K562 (cell line): Measurements from ENCODE around the gene BTAF1. TPM values are rescaled to one million over a fixed set of nuclear protein-coding genes. Genes with fewer than 3 reads are reported as not detected.

ENCODE experiments used
- ATAC-seq: fragments of 200-7000 bp; cut with Tn5 transposase; 3 replicates; pipeline ENCODE4 v1.9.1; 2020; ENCODE audit warnings: moderate library complexity
- BruUV-seq: library from RNA; stranded (reverse); fragments of 400-500 nt; replicated peaks from 2 replicates; lab custom pipeline; 2021; lab: Mats Ljungman, UMichigan
- CTCF ChIA-PET: fragments of 300-600 bp; formaldehyde crosslinking; extraction: SDS; loops from one replicate; lab custom pipeline; 2021; ENCODE audit warnings: low intra/inter-chr PET ratio; lab: Yijun Ruan, JAX
- POLR2A ChIA-PET: fragments of 300-600, 350-650 bp; sonication (Branson Sonifier 250); formaldehyde crosslinking; extraction: SDS; loops from one replicate; lab custom pipeline; 2021; ENCODE audit warnings: antibody characterized with exemption, inconsistent platforms; lab: Yijun Ruan, JAX
- DNase-seq, 4 experiments: peaks; one replicate each; pipeline versions ENCODE4 v3.0.0 to v3.0.0-alpha.2; 2011 to 2018; ENCODE audit warnings: low spot score in 3 of 4, mixed read lengths in 3 of 4; ENCODE audit errors: extremely low read depth in 1 of 4
- FAIRE-seq: peaks from 2 replicates; lab custom pipeline; 2011; peaks lifted over from hg19 to GRCh38; lab: Jason Lieb, UNC
- H2AFZ ChIP-seq: 2 replicates; pipeline ENCODE4 v1.6.0; 2011; ENCODE audit warnings: low read depth, low read length, control low read depth, inconsistent platforms
- H3K27ac ChIP-seq: fragments of 200-600 bp; 3 replicates; pipeline ENCODE4 v1.8.0; 2011; ENCODE audit warnings: low read depth, mild to moderate bottlenecking, control low read depth, inconsistent platforms, low read length, moderate library complexity, mixed read lengths; ENCODE audit errors: extremely low read depth
- H3K27me3 ChIP-seq, 2 experiments: fragments of 300-600 bp in 1 of 2; 2 replicates in 1 of 2; 3 replicates in 1 of 2; pipeline versions ENCODE4 v1.6.0 to v1.8.0; 2011; ENCODE audit warnings: inconsistent platforms in 2 of 2, low read length in 2 of 2, mild to moderate bottlenecking in 1 of 2, mixed read lengths in 1 of 2, moderate library complexity in 1 of 2; ENCODE audit not compliant: control insufficient read depth in 2 of 2, insufficient read depth in 2 of 2
- H3K36me3 ChIP-seq: fragments of 300-600 bp; 3 replicates; pipeline ENCODE4 v1.8.0; 2011; ENCODE audit warnings: mild to moderate bottlenecking, low read length, inconsistent platforms; ENCODE audit not compliant: control insufficient read depth, insufficient read depth
- H3K4me1 ChIP-seq, 2 experiments: fragments of 200-600 bp in 1 of 2; replicated peaks in 1 of 2; 2 replicates in 1 of 2; 3 replicates in 1 of 2; pipeline versions ENCODE4 v1.5.1 to v1.8.0; 2011; ENCODE audit warnings: inconsistent platforms in 2 of 2, low read length in 2 of 2, mild to moderate bottlenecking in 1 of 2, mixed read lengths in 1 of 2, moderate library complexity in 1 of 2; ENCODE audit not compliant: control insufficient read depth in 2 of 2, insufficient read depth in 2 of 2
- H3K4me2 ChIP-seq: 2 replicates; pipeline ENCODE4 v1.6.1; 2011; ENCODE audit warnings: low read length, control low read depth, inconsistent platforms, mixed read lengths; ENCODE audit not compliant: insufficient read depth
- H3K4me3 ChIP-seq: fragments of 200-600 bp; sonication (generic), shearing (Covaris generic); 2 replicates; pipeline ENCODE4 v1.5.1; 2016; ENCODE audit warnings: control low read depth, inconsistent platforms
- H3K79me2 ChIP-seq: fragments of 200-600 bp; 3 replicates; pipeline ENCODE4 v1.8.0; 2011; ENCODE audit warnings: low read length, inconsistent platforms; ENCODE audit not compliant: control insufficient read depth, insufficient read depth
- H3K9ac ChIP-seq, 2 experiments: 2 replicates each; pipeline versions ENCODE4 v1.6.0 to v1.6.1; 2011; ENCODE audit warnings: low read depth in 2 of 2, low read length in 2 of 2, control low read depth in 1 of 2, inconsistent platforms in 1 of 2, mild to moderate bottlenecking in 1 of 2, mixed read lengths in 1 of 2; ENCODE audit not compliant: insufficient read depth in 1 of 2
- H3K9me1 ChIP-seq: one replicate; pipeline ENCODE4 v1.6.0; 2011; ENCODE audit warnings: inconsistent platforms, mild to moderate bottlenecking, low read length, moderate library complexity; ENCODE audit not compliant: control insufficient read depth, insufficient read depth
- H3K9me3 ChIP-seq: replicated peaks from 2 replicates; pipeline ENCODE4 v1.5.1; 2011; ENCODE audit warnings: low read depth, low read length, inconsistent platforms; ENCODE audit not compliant: control insufficient read depth, insufficient read depth
- H4K20me1 ChIP-seq: replicated peaks from 2 replicates; pipeline ENCODE4 v1.6.1; 2011; ENCODE audit warnings: low read length, inconsistent platforms, mixed read lengths; ENCODE audit not compliant: control insufficient read depth, insufficient read depth
- CBX3 ChIP-seq, 2 experiments: IDR thresholded peaks; 1 replicate in 1 of 2; 2 replicates in 1 of 2; pipeline ENCODE4 v1.6.1; 2012; ENCODE audit warnings: inconsistent platforms in 2 of 2, low read length in 2 of 2, borderline replicate concordance in 1 of 2, control low read depth in 1 of 2
- GTF2E2 ChIP-seq: fragments of 200-800 bp; sonication (Bioruptor generic); IDR thresholded peaks from 2 replicates; pipeline ENCODE4 v1.6.1; 2016; ENCODE audit warnings: missing genetic modification characterization, missing compliant biosample characterization
- KAT2B ChIP-seq: IDR thresholded peaks from one replicate; pipeline ENCODE4 v1.6.1; 2012; ENCODE audit warnings: low read depth, mild to moderate bottlenecking, control low read depth, inconsistent platforms, low read length, moderate library complexity
- NR2F6 ChIP-seq: fragments of 450-650 bp; formaldehyde crosslinking; IDR thresholded peaks from 2 replicates; pipeline ENCODE4 v1.4.0; 2020; ENCODE audit warnings: mild to moderate bottlenecking
- PTTG1 ChIP-seq: fragments of 450-650 bp; IDR thresholded peaks from 2 replicates; pipeline ENCODE4 v1.6.1; 2016; ENCODE audit warnings: low read depth, mild to moderate bottlenecking, missing genetic modification characterization, missing compliant biosample characterization
- TAF15 ChIP-seq: fragments of 200-400 bp; formaldehyde crosslinking; IDR thresholded peaks from 2 replicates; pipeline ENCODE4 v1.6.1; 2017; ENCODE audit warnings: mild to moderate bottlenecking, low read depth, low read length, moderate library complexity
- TAF9B ChIP-seq: fragments of 450-650 bp; IDR thresholded peaks from 2 replicates; pipeline ENCODE4 v1.6.1; 2018; ENCODE audit warnings: mild to moderate bottlenecking; ENCODE audit not compliant: partially characterized antibody
- TBP ChIP-seq: optimal IDR thresholded peaks from 2 replicates; pipeline ENCODE3; 2011; ENCODE audit warnings: low read depth, low read length, improper control_type of control experiment
- XRCC5 ChIP-seq: fragments of 200-400 bp; formaldehyde crosslinking; IDR thresholded peaks from 2 replicates; pipeline ENCODE4 v1.6.1; 2017; ENCODE audit warnings: low read depth, mild to moderate bottlenecking, low read length
- ZBTB33 ChIP-seq: sonication (generic); formaldehyde crosslinking; IDR thresholded peaks from 2 replicates; pipeline ENCODE4 v1.8.1; 2023; ENCODE audit warnings: mild to moderate bottlenecking, missing genetic modification reagents
- ZNF347 ChIP-seq: fragments of 450-650 bp; formaldehyde crosslinking; IDR thresholded peaks from 2 replicates; pipeline ENCODE4 v1.4.0; 2020; ENCODE audit warnings: low read depth, mild to moderate bottlenecking, moderate library complexity
- ZNF778 ChIP-seq: fragments of 450-650 bp; formaldehyde crosslinking; IDR thresholded peaks from 2 replicates; pipeline ENCODE4 v1.4.0; 2020; ENCODE audit warnings: mild to moderate bottlenecking, moderate library complexity
- ZNF79 ChIP-seq: fragments of 250-450 bp; sonication (Bioruptor Pico); IDR thresholded peaks from 2 replicates; pipeline ENCODE4 v1.4.0; 2020; ENCODE audit warnings: low read depth, mild to moderate bottlenecking, moderate library complexity
- WGBS: fragments of 100-300 bp; shearing (Covaris generic); methylation state at CpG from one replicate; pipeline ENCODE4 v1.1.6; 2016; ENCODE audit warnings: low coverage, mixed read lengths; ENCODE audit not compliant: insufficient coverage; ENCODE audit errors: missing lambda C conversion rate; 5-methylcytosine and 5-hydroxymethylcytosine counted together
- in situ Hi-C: fragments of 300-500 bp; cut with MboI; formaldehyde crosslinking; loops from 4 replicates; pipeline ENCODE4 v1.15.0; 2018; ENCODE audit warnings: inconsistent platforms, mixed read lengths
- intact Hi-C: fragments of 100-400 bp; cut with micrococcal nuclease; formaldehyde crosslinking; loops from 2 replicates; pipeline ENCODE4 v1.14.2; 2022
- polyA plus RNA-seq, 8 experiments: library from polyadenylated mRNA; depleted of rRNA in 4 of 8; stranded (reverse) in 5 of 8; unstranded in 3 of 8; fragments of >200 nt; fragmentation: Nextera tagmentation in 2 of 8; fragmentation: Illumina TruSeq in 1 of 8; extraction: Ambion mirVana in 2 of 8; extraction: Trizol in 1 of 8; gene quantifications; 2 replicates each; pipeline versions ENCODE4 v1.2.1 to v1.2.3, GENCODE V29; 2011 to 2014; ENCODE audit warnings: inconsistent platforms in 1 of 8, missing spikeins in 1 of 8
- total RNA-seq, 7 experiments: library from RNA; depleted of rRNA in 6 of 7; stranded (reverse); fragments of >200 nt in 6 of 7; fragmentation: Illumina TruSeq in 2 of 7; extraction: Trizol in 2 of 7; gene quantifications; 2 replicates each; pipeline versions ENCODE4 v1.2.1 to v1.2.3, GENCODE V29; 2011 to 2021; ENCODE audit warnings: low replicate concordance in 1 of 7
- TF ChIP-seq, protein P1 (sequence below): fragments of 250-450 bp; sonication (Bioruptor Pico); IDR thresholded peaks from 2 replicates; pipeline ENCODE4 v1.5.0; 2020; ENCODE audit warnings: mild to moderate bottlenecking
- TF ChIP-seq, protein P2 (sequence below): fragments of 250-450 bp; sonication (Bioruptor Pico); IDR thresholded peaks from 2 replicates; pipeline ENCODE4 v1.8.0; 2022; ENCODE audit warnings: moderate library complexity, mild to moderate bottlenecking, inconsistent platforms
- TF ChIP-seq, protein P3 (sequence below), 3 experiments: fragments of 200-800 bp in 1 of 3; sonication (Bioruptor generic) in 1 of 3; sonication (generic) in 1 of 3; formaldehyde crosslinking in 1 of 3; IDR thresholded peaks; 2 replicates each; pipeline versions ENCODE4 v1.6.1 to v1.8.0; 2016 to 2022; ENCODE audit warnings: mild to moderate bottlenecking in 2 of 3, missing compliant biosample characterization in 2 of 3, missing genetic modification characterization in 2 of 3, missing genetic modification reagents in 1 of 3

Gene BTAF1
- total and polyA plus RNA-seq, 9 of the 15 experiments (the other 6 are each of a cell fraction or from before 2014, with no cell fraction given) = 6.6 to 70.7 (median 30.5) TPM

- Histone ChIP-seq H3K4me1 (no peaks in the 10 kb centered on the region), H4K20me1 (no peaks in the 10 kb centered on the region), H3K79me2 (no peaks in the 10 kb centered on the region), H3K27me3 (no peaks in the 10 kb centered on the region), H3K9me1 (no peaks in the 10 kb centered on the region), H3K27ac (no peak overlapping the region), H3K4me3 (no peak overlapping the region), H3K9me3 (no peaks in the 10 kb centered on the region; the same call in 1 of the 2 replicates), H3K4me2 (no peak overlapping the region), H2AFZ (no peak overlapping the region), H3K9ac (no peak overlapping the region), H3K36me3 (peaks cover 45% of the 10 kb centered on the region)
- DNase-seq (no peak), FAIRE-seq (no peak), ATAC-seq (no peak)
- 80% methylated on average over 2 of the region's 3 CpGs for WGBS
- POLR2A ChIA-PET = no interaction called here
- CTCF ChIA-PET = no interaction called here
- intact Hi-C loops = no loop called here
- in situ Hi-C loops = no loop called here
- BruUV-seq = no TSS peak
- TF ChIP-seq PTTG1 = no peak
- no peak for TF ChIP-seq ZNF347 (CRISPR knock-in tag)
- TF ChIP-seq, protein P1, sequence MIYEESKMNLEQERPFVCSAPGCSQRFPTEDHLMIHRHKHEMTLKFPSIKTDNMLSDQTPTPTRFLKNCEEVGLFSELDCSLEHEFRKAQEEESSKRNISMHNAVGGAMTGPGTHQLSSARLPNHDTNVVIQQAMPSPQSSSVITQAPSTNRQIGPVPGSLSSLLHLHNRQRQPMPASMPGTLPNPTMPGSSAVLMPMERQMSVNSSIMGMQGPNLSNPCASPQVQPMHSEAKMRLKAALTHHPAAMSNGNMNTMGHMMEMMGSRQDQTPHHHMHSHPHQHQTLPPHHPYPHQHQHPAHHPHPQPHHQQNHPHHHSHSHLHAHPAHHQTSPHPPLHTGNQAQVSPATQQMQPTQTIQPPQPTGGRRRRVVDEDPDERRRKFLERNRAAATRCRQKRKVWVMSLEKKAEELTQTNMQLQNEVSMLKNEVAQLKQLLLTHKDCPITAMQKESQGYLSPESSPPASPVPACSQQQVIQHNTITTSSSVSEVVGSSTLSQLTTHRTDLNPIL = no peak
- TF ChIP-seq TAF15 = no peak
- no peak for TF ChIP-seq ZNF79 (CRISPR knock-in tag)
- TF ChIP-seq KAT2B = no peak
- TF ChIP-seq CBX3 (IDR thresholded peaks at IDR 0.05; ENCODE audit: borderline replicate concordance in 1 of 2, low read length in 2 of 2) = no peak
- TF ChIP-seq, protein P2, sequence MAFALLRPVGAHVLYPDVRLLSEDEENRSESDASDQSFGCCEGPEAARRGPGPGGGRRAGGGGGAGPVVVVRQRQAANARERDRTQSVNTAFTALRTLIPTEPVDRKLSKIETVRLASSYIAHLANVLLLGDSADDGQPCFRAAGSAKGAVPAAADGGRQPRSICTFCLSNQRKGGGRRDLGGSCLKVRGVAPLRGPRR (CRISPR knock-in tag) = no peak
- TF ChIP-seq TBP = no peak
- TF ChIP-seq ZNF778 (CRISPR knock-in tag) = no peak
- TF ChIP-seq NR2F6 (CRISPR knock-in tag) = no peak
- TF ChIP-seq XRCC5 = no peak
- no peak for TF ChIP-seq TAF9B
- TF ChIP-seq ZBTB33 (CRISPR knock-in tag) = no peak
- TF ChIP-seq, protein P3, sequence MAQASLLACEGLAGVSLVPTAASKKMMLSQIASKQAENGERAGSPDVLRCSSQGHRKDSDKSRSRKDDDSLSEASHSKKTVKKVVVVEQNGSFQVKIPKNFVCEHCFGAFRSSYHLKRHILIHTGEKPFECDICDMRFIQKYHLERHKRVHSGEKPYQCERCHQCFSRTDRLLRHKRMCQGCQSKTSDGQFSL (CRISPR knock-in tag; IDR thresholded peaks at IDR 0.05) = no peak
- TF ChIP-seq, protein P3 (tag; IDR thresholded peaks at IDR 0.05) = no peak
- TF ChIP-seq GTF2E2 (tag) = no peak
Measured at GRCh38 chr10:92001581-92001980, 78.0 kb downstream of the BTAF1 start.
